CD4-positive, alpha-beta T cell treated with Interleukin-4 for 1 hour (primary cell): ENCODE data around the gene PSMC2.
"Not testable (repeated sequence)": the region's sequence is repeated elsewhere in the genome, so short reads cannot be mapped to it uniquely, and the experiment has no call there.

Experiments used
- DNase-seq, 2 donors: peaks; one replicate each; pipeline ENCODE4 v3.0.0-alpha.2; 2020 to 2022

PSMC2 gene

DNA sequence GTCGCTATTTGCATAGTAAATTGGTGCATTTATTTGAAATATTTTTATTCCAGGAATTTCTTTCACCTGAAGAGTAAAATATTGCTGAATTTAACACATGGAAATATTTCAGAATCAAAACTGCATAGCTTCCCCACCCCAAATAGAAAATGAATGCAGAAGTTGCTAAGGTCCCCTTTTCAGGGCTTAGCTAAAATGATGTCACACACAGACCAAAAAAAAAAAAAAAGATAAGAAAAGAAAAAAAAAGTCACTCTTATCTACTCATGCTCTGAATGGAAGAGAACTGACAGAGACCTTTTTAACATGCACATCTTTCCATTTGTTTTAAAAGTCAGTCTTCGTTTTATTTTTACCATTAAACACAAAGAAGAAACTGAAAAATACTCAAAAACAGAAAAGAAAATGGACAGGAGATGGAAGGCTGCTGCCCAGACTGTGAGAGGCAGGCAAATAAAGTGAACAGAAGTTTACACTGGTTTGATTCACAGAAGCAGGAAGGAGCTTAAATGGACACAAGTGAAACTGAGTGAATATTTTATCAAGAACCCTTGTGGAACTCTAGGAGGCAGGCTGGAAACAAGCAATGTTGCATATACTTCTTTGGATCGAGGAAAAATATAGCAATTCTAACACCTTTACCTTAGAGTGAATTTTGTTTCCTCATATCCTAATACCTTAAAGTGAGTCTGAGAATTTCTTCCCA lies 32.0 kb downstream of the PSMC2 start:
- no peak for DNase-seq

DNA sequence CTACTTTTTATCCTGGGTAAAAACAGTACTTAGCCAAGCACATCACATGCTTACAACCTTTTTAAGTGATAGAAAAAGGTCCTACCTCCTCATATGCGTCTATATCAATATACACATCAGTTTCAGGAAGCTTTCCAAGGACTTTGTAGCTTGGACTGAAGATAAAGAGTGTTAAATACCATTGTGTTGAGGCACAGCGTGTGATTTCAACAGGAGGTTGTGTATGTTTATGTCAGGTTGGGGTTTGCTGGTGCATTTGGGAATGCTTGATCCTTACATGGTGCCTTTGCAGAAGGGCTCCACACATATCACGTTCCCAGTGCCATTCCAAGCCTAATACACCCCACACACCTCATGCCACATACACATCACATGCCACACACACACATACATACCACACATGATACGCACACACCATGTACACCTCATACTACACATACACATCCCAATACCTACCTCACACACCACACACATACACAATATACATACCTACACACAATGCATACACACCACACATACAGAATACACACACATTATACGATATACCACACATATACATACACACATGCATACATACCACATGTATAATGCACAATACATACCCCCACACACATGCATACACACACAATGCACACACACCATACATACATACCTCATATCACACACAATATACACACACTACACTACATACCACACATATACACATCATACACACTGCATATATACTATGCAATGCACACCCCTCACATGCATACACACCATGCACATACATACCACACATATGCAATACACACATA lies 33.1 kb downstream of the PSMC2 start:
- DNase-seq: no peak

DNA sequence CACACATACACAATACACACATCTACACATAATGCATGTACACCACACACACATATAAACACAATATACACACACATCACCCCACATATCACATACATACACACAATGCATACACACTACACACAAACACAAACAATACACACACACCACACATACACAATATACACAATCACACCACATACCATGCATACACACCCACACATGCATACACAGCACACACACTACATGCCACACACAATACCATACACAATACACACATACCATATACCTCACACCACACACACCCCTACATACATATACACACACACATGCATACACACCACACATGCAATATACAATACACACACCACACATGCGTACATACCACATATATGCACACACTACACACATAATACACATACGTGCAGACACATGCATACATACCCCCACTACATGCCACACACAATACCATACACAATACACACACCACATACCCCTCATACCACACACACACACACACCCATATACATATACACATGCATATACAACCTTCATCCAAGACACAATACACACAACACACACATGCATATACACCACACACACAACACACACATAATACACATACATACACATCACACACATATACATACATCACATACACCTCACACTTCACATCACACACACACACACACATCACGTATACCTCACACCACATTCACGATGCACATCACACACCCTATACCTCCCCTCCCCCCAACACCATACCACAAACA lies 34.0 kb downstream of the PSMC2 start:
- DNase-seq: no peak

DNA sequence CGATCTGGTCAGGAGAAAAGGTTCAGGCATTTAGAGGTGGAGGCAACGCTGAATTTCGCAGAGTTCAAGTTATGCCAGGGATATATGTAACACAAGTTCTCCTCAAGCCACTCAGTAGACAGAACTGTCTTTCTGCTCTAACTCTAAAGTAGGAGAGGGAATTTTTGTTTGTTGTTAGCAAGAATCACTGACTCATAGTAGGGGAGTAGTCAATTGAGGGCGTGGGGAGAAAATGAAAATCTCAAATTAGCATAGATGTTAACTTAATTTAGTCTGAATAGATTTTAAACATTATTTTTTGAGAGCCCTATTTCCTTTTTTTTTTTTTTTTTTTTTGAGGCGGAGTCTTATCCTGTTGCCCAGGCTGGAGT lies 34.6 kb downstream of the PSMC2 start:
- no peak for DNase-seq

DNA sequence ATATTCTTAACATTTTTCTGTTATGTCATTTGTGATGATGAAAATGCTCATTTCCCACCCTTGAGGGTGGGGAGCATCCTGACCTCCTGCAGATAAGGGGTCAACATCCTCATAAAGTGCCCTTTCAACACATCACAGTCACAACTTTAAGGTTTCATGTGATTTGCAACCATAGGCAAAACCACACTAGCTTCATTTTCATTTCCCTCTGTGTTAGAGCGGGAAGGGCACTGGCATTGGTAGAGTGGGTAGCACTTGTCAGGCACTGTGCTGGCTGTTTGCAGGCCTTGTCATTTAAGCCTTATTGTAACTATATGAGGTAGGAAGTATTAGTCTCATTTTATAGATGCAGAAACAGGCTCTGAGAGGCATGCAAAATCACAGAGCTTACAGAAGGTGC lies 39.8 kb downstream of the PSMC2 start:
- no peak for DNase-seq

DNA sequence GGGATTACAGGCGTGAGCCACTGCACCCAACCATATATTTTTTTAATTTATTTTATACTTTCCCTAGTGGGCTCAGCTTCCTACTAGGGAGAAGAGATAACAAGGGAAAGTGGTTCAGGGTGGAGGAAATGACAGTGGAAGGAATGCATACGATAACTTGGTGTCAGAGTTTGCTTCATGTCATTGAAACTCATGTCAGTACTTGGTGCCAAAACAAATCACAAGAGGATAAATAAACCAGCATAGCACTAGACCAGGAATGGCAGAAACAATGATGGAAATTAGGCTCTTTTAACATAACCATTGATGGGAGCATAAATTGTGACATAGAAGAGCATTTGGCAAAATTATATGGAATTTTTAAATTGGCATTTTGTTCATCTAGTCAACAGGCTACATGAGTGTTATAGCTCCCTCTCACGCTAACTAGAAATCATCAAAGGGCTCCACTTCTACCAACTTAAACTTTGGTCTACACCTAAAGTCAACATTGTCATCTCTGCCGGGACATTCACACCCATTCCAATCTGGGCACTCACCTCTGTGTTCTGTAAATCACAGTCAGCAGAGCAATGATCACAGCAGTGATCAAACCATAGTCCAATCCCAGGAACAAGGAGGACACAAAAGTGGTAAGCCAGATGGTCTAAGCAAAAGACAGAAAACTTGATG lies 41.2 kb downstream of the PSMC2 start:
- DNase-seq: no peak

DNA sequence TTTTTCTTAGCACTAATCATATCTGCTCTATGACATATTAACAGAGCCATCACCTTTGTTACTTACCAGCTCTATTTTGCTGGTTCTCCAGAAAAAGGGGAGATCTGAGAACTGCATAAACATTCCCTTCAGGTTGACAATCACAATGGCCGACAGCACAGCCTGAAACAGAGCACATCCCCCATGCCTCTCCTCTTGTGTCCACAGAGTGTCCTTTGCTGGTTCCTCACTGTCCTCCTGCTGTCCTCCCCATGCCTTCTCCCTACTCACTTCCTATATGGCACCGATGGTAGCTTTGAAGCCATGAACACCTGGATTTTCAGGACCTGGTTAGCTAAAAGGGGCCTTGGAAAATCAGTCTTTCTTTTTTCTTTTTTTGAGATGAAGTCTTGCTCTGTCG lies 41.8 kb downstream of the PSMC2 start:
- no peak for DNase-seq

DNA sequence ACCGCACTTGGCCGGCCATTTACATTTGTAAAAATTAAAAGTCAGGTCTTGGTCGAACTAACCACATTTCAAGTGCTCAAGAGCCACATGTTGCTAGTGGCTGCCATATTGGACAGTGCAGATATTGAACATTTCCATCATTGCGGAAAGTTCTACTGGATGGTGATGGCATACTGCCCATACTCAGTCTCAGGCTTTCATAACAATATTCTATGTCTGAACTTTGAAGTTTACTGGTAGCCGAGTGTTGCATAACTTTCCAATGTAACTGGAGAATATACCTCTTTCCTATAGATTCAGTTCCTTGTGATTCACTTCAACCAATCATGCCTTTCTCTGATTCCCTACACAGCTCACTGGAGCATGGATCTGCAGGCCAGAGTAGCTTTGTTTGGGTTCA lies 43.7 kb downstream of the PSMC2 start:
- no peak for DNase-seq

DNA sequence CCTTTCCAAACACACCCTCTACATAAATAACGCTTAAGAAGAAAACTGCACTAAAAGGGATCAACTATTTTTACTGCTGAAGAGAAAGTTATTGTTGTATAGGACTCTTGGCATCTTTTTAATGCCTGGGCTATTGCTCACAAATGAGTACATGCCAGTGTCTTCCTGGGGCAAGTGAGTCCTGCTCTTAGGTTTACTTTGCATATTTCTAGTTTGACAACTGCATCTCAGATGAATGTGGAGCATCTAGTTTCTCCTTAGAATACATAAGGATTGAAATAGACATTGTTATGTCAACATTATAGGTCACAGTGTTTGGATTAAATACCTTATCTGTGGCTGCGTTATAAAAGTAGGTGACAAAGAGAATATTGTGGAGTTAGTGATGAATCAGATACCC lies 44.5 kb downstream of the PSMC2 start:
- DNase-seq: no peak

DNA sequence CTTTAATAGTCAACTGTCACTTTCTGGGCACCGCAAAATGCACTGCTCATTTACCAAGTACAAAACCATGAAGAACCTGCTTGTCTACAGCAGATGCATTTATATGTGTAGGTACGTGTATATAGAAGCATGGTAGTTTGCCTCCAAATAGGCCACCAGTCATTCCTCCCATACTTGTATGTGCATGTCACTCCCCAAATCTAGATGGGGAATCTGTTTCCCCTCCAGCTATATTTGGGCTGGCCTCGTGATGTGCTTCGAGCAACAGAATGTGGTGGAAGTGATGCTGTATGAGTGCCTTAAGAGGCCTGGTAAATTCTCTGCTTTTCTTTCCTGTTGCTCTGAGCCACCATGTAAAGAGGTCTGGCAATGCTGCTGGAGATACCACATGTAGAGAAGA lies 47.1 kb downstream of the PSMC2 start:
- DNase-seq: no peak

DNA sequence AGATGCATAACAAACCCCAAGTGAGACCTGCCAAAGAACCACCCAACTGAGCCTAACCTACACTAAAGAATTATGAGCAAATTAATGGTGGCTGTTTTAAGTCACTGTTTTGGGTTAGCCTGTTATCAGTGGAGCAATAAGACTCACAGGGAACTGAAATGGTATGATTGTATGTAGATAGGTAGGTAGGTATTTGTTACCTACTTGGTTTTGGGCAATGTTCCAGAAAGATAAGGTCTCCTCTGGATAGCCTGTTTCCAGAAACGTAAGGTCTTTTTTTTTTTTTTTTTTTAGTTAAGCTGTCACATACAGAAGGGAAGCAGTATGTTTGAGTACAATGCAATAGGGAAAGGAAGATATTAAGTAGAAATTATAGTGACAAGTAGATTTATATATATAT lies 47.6 kb downstream of the PSMC2 start:
- DNase-seq: no peak

DNA sequence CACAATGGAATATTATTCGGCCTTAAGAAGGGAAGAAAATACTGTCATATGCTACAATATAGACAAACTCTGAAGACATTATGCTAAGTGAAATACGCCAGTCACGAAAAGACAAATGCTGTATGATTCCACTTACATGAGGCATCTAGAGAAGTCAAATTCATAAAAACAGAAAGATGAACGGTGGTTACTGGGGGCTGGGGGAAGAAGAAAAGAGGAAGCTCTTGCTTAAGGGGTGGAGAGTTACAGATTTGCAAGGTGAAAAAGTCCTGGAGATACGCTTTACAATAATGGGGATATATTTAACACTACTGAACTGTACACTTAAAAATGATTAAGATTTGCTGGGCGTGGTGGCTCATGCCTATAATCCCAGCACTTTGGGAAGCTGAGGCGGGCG lies 49.0 kb downstream of the PSMC2 start:
- DNase-seq: no peak

DNA sequence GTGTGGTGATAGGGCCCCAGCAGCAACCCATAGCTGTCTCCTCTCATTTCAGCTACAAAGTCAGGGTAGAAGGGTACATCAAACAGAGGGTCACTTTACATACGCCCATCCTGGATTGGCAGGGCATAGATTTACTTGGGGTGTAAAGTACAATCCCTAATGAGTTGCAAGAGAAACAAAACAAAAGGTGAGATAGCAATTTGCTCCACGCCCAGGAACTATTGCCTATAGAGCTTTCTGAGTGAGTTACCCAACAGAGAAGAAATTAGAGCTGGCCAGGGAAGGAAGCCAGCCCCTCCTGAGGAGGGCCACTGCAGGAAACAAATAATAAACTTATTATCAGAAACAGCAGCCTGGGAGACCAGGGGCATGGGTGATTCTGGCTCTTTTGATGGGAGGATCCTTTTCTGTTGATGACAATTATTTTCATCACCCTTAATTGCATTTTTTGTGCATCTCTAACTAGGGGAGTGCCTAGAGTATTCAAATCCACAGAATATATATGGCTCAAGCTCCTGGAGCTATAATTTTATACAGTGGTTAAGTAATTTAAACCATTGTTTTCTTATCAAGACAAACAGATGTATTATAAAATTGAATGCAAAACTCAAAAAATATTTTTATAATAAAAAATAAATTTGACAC lies 51.2 kb downstream of the PSMC2 start:
- DNase-seq: no peak

DNA sequence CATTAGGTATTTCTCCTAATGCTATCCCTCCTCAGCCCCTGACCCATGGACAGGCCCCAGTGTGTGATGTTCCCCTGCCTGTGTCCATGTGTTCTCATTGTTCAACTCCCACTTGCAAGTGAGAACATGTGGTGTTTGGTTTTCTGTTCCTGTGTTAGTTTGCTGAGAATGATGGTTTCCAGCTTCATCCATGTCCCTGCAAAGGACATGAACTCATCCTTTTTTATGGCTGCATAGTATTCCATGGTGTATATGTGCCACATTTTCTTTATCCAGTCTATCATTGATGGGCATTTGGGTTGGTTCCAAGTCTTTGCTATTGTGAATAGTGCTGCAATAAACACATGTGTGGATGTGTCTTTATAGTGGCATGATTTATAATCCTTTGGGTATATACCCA lies 52.2 kb downstream of the PSMC2 start:
- not testable (repeated sequence) for DNase-seq

DNA sequence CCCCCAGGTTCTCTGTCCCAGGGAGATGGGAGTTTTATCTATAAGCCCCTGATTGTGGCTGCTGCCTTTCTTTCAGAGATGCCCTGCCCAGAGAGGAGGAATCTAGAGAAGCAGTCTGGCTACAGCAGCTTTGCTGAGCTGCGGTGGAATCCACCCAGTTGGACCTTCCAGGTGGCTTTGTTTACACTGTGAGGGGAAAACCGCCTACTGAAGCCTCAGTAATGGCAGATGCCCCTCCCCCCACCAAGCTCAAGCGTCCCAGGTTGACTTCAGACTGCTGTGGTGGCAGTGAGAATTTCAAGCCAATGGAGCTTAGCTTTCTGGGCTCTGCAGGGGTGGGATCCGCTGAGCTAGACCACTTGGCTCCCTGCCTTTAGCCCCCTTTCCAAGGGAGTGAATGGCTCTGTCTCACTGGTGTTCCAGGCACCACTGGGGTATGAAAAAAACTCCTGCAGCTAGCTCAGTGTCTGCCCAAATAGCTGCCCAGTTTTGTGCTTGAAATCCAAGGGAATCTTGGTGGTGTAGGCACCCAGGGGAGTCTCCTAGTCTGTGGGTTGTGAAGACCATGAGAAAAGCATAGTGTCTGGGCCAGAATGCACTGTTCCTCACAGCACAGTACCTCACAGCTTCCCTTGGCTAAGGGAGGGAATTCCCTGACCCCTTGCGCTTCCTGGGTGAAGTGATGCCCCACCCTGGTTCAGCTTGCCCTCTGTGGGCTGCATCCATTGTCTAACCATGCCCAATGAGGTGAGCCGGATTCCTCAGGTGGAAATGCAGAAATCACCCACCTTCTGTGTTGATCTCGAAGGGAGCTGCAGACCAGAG lies 58.6 kb downstream of the PSMC2 start:
- not testable (repeated sequence) for DNase-seq

DNA sequence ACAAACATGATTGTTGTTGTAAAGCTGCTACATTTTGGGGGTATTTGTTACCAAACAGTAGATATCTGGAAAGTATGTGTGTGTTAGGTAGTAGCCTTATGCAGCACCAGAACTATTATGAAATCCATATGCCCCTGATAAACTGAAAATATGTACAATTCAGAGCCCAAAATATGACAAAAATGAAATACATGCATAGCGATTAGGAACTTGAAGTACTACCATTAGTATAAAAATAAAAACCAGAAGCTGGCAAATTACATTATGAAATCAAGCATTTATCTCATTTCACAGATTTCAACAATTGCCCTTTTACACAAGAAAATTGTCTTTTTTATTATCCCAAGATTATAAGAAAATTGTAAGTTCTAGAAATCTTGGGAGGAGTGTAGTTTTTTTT lies 64.7 kb downstream of the PSMC2 start:
- no peak for DNase-seq

DNA sequence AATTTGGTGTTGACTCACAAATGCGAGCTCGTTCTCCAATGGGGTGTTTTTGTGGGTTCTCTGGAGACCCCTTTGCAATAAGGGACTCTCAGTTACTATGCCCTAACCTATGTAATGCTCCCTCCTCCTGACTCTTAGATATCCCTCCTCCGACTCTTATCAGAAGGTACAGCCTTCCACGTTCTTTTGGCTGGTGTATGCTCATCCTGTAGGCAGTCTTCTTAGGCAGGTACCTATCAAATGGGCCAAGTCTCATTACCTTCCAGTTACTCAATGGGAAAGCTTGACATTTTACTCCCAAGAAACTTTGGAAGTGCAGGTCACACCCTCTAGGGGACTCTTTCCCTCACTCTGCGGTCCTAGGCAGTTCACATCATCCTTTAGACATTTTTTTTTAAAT lies 66.0 kb downstream of the PSMC2 start:
- no peak for DNase-seq

DNA sequence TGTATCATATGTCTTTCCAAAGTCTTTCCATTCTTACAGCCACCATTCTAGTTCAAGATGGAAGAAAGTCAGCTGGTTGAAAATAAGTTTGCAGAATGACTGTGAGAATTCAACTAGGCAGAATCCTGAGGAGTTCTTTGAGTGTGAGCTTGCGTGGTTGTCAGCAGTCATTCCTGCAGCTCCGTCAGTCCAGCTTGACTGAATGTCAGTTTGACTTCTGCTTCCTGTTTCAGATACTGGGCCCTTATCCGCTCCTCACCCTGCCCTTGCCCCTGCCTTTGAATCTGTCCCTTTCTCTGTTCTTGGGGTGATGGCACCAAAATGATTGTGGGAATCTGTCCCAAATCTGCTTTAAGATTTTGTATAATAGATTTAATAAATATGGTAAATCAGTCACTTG lies 70.8 kb downstream of the PSMC2 start:
- no peak for DNase-seq
